GM19452 (cell line): ENCODE measurements around the gene SDR42E2.
"Not testable (repeated sequence)": the region's sequence is repeated elsewhere in the genome, so short reads cannot be mapped to it uniquely, and the experiment has no call there.

Experiments
- ATAC-seq: cut with Tn5 transposase; IDR thresholded peaks from one replicate; pipeline ENCODE4 v1.9.1; 2021; ENCODE audit not compliant: unreplicated experiment

SDR42E2 gene

DNA sequence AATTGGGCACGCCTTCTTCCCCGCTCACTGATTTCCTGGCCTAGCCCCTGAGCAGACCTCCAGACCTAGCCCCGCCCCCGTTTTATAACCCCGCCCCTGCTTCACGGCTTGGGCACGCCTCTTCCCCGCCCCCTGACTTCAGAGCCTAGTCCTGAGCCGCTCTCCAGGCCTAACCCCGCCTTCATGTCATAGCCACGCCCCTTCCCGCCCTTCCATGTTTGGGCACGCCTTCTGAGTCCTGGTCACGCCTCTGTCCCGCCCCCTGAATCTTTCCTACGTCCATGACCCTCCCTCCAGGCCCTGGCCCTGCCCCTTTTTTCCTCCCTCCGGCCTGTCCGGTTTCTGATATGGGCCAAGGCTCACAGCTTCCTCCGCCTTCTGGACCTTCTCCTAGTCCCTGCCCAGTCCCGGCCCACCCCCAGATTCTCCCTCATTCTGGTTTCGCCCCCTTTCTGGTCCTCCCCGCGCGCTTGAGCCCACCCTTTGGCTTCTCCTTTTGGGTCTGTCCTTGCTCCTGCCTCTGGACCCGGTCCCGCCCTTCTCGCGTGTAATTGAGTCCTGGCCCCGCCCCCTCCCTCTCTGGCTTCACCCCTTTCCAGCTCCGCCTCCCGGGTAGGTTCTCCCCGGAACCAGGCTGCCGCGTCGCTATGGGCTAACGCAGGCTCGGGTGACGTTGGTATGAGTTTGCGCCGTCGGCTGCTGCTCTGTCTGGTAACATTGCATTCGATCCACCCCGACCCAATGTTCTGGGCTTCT, 28.6 kb downstream of the SDR42E2 start:
- ATAC-seq: peak; percentile 40

- no peak for ATAC-seq
Observed at GRCh38 chr16:22191532-22192260, 29.4 kb downstream of the SDR42E2 start.

GRCh38 chr16:22192261-22193062, 30.2 kb downstream of the SDR42E2 start:
- no peak for ATAC-seq

GRCh38 chr16:22193063-22193411, 30.7 kb downstream of the SDR42E2 start:
- no peak for ATAC-seq

- no peak for ATAC-seq
Observed at GRCh38 chr16:22194707-22195444, 32.6 kb downstream of the SDR42E2 start.

DNA sequence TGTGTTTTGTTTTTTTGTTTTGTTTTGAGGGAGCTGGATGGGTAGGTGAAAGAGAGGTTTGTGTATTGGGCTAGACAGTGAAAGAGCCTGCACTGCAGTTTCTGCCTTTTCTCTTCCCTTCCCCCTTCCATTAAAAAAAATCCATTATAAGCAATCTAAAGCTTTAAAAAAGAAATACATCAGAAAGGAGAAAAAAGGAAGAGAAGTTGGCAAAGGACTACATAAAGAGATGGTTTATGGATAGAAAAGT, 33.1 kb downstream of the SDR42E2 start:
- no peak for ATAC-seq

GRCh38 chr16:22195695-22196558, 33.6 kb downstream of the SDR42E2 start:
- peak; percentile 27 for ATAC-seq

- ATAC-seq: not testable (repeated sequence)
Observed at GRCh38 chr16:22196559-22197168, 34.4 kb downstream of the SDR42E2 start.

- no peak for ATAC-seq
Observed at GRCh38 chr16:22198547-22199293, 36.4 kb downstream of the SDR42E2 start.

GRCh38 chr16:22202261-22202637, 39.9 kb downstream of the SDR42E2 start:
- no peak for ATAC-seq

DNA sequence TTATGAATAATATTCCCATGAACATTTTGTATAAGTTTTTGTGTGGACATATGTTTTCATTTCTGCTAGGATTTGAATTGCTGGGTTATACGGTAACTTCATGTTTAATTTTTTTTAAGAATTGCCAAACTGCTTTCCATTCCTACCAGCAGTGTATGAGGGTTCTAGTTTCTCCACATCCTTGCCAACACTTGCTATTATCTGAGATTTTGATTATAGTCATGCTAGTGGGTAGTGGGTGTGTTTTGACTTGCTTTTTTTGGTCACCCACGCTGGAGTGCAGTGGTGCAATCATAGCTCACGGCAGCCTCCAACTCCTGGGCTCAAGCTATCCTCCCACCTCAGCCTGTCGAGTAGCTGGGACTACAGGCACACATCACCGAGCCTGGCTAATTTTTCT, 40.8 kb downstream of the SDR42E2 start:
- ATAC-seq: no peak

- ATAC-seq: no peak
Observed at GRCh38 chr16:22204091-22204655, 41.9 kb downstream of the SDR42E2 start.

DNA sequence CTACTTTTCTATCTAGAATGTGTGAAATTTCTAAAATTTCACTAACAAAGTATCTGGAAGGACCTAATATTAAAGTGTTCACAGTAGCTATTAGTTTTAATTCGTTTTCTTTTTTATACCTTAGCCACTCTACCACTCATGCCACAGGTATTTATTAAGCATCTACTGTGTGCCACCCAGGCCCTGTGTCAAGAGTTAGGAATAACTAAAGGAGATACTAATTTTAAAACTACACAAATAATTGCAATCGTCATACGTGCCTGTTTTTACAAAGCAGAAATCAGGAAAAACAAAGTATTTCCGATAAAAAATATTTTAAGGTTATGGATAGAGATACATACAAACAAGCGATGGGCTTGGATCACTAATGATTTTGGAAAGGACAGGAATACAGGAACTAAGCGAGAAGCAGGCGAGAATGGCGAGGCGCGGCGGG, 43.3 kb downstream of the SDR42E2 start:
- no peak for ATAC-seq

- ATAC-seq: peak; percentile 82
Observed at GRCh38 chr16:22206013-22206841, 43.9 kb downstream of the SDR42E2 start, which contains the start of gene EEF2K. EEF2K (plus strand) TSS chr16:22206278; CDS start chr16:22225730, 19,452 bp downstream.

- ATAC-seq: peak; percentile 47
Observed at GRCh38 chr16:22206842-22207714, 44.8 kb downstream of the SDR42E2 start.

GRCh38 chr16:22207715-22208360, 45.5 kb downstream of the SDR42E2 start:
- no peak for ATAC-seq
